A673 (cell line): ENCODE measurements around the gene ZCCHC10. TPM values are rescaled to one million over a fixed set of nuclear protein-coding genes. Genes with fewer than 3 reads are reported as not detected.

ENCODE experiments used
- BruUV-seq: library from RNA; stranded (reverse); fragments of 400-500 nt; replicated peaks from 2 replicates; lab custom pipeline; 2021; lab: Mats Ljungman, UMichigan
- CTCF ChIA-PET: fragments of 300-600 bp; sonication (Branson Sonifier 250); formaldehyde crosslinking; loops from one replicate; lab custom pipeline; 2022; ENCODE audit warnings: antibody characterized with exemption; lab: Charles Lee
- POLR2A ChIA-PET: fragments of 300-600 bp; sonication (Branson Sonifier 250); formaldehyde crosslinking; loops from one replicate; lab custom pipeline; 2022; ENCODE audit warnings: antibody characterized with exemption; ENCODE audit not compliant: low non-redundant PET; lab: Charles Lee
- DNase-seq: peaks from one replicate; pipeline ENCODE4 v3.0.0-alpha.2; 2015; ENCODE audit warnings: low spot score
- H3K27ac ChIP-seq: fragments of 200-600 bp; sonication (generic); 2 replicates; pipeline ENCODE4 v1.5.1; 2016; ENCODE audit warnings: mixed run types, low read depth, mild to moderate bottlenecking, mixed read lengths, antibody characterized with exemption, low read length; ENCODE audit not compliant: poor library complexity, severe bottlenecking
- H3K27me3 ChIP-seq: fragments of 200-600 bp; sonication (generic); replicated peaks from 2 replicates; pipeline ENCODE4 v1.6.1; 2017; ENCODE audit warnings: mixed run types, low read depth, mild to moderate bottlenecking, mixed read lengths, antibody characterized with exemption, low read length; ENCODE audit not compliant: insufficient read depth, poor library complexity
- H3K36me3 ChIP-seq: fragments of 200-600 bp; sonication (generic); 2 replicates; pipeline ENCODE4 v1.6.1; 2016; ENCODE audit warnings: mixed run types, mild to moderate bottlenecking, mixed read lengths, antibody characterized with exemption, low read length; ENCODE audit not compliant: insufficient read depth, poor library complexity, severe bottlenecking
- H3K4me1 ChIP-seq: fragments of 200-600 bp; sonication (generic); 2 replicates; pipeline ENCODE4 v1.6.1; 2017; ENCODE audit warnings: mixed run types, mild to moderate bottlenecking, mixed read lengths, antibody characterized with exemption, low read length; ENCODE audit not compliant: insufficient read depth, poor library complexity, severe bottlenecking
- H3K4me3 ChIP-seq: fragments of 200-600 bp; sonication (generic); 2 replicates; pipeline ENCODE4 v1.5.1; 2016; ENCODE audit warnings: low read depth, mixed run types, mild to moderate bottlenecking, mixed read lengths, low read length; ENCODE audit not compliant: poor library complexity, severe bottlenecking
- H3K9me3 ChIP-seq: fragments of 200-600 bp; sonication (generic); 2 replicates; pipeline ENCODE4 v1.6.1; 2016; ENCODE audit warnings: mixed run types, low read depth, mild to moderate bottlenecking, mixed read lengths, antibody characterized with exemption, low read length; ENCODE audit not compliant: poor library complexity, severe bottlenecking
- EZH2 ChIP-seq: fragments of 200-600 bp; sonication (generic); IDR thresholded peaks from 2 replicates; pipeline ENCODE4 v1.6.1; 2017; ENCODE audit warnings: borderline replicate concordance, low read depth, mild to moderate bottlenecking, mixed read lengths, antibody characterized with exemption, low read length; ENCODE audit not compliant: poor library complexity, severe bottlenecking
- intact Hi-C: fragments of 100-400 bp; cut with micrococcal nuclease; formaldehyde crosslinking; loops from one replicate; pipeline ENCODE4 v1.10.0; 2022; ENCODE audit not compliant: unreplicated experiment
- total RNA-seq: library from RNA; stranded (reverse); gene quantifications from 2 replicates; pipeline ENCODE4 v1.2.3, GENCODE V29; 2021
- TF ChIP-seq, protein P1 (sequence below): fragments of 300-800, 200-600 bp; sonication (generic); conservative IDR thresholded peaks from 2 replicates; pipeline ENCODE4 v1.5.1; 2017; ENCODE audit warnings: low read depth, mild to moderate bottlenecking, antibody characterized with exemption, low read length, moderate library complexity, mixed read lengths

Gene ZCCHC10
- total RNA-seq, 1 experiment from 2014 or later, result 31.2 TPM

GRCh38 chr5:133052317-133053175, 26.2 kb upstream of the ZCCHC10 start:
- POLR2A ChIA-PET, result interaction anchor here (0.6 kb wide), 2 partner anchors 90 to 94 kb away, joined by 7 to 9 read pairs; no protein-coding TSS in a partner anchor

DNA sequence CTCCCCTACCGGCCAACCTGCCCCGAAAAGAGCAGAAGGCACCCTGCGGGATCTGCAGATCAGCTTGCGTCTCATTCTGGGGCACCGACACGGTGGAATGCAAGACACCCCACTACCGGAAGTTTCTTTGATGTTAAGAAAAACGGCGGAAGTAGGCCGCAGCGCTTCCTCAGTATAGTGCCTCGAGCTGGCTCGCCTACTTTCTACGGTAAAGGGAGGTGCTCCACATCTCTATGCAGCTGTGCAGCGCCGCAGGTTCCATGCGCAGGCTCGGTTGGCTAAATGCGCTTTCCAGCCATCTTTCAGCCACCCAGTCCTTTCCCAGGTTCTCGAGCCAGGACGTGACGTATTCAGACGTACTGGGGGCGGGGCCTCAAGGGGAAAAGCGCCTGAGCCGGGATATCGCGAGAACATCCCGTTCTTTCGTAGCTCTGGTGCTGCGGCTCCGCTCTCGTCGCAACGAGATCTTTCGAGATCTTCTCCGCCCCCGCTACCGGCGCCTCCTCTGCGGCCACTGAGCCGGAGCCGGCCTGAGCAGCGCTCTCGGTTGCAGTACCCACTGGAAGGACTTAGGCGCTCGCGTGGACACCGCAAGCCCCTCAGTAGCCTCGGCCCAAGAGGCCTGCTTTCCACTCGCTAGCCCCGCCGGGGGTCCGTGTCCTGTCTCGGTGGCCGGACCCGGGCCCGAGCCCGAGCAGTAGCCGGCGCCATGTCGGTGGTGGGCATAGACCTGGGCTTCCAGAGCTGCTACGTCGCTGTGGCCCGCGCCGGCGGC, 25.4 kb upstream of the ZCCHC10 start, which contains the start of gene HSPA4:
TSS of gene HSPA4 (plus strand) at position 472 of the 775 bp plus-strand sequence. CDS start at position 710, 238 bp downstream.
- DNase-seq, result peak; percentile 99
- H3K27me3 ChIP-seq, result no peaks in the 10 kb centered on the region
- H3K4me3 ChIP-seq, result peak within 1 kb of the TSS; percentile 92
- TF ChIP-seq, protein P1, sequence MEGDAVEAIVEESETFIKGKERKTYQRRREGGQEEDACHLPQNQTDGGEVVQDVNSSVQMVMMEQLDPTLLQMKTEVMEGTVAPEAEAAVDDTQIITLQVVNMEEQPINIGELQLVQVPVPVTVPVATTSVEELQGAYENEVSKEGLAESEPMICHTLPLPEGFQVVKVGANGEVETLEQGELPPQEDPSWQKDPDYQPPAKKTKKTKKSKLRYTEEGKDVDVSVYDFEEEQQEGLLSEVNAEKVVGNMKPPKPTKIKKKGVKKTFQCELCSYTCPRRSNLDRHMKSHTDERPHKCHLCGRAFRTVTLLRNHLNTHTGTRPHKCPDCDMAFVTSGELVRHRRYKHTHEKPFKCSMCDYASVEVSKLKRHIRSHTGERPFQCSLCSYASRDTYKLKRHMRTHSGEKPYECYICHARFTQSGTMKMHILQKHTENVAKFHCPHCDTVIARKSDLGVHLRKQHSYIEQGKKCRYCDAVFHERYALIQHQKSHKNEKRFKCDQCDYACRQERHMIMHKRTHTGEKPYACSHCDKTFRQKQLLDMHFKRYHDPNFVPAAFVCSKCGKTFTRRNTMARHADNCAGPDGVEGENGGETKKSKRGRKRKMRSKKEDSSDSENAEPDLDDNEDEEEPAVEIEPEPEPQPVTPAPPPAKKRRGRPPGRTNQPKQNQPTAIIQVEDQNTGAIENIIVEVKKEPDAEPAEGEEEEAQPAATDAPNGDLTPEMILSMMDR, result no peak
- TF ChIP-seq EZH2, result no peak
- ChIA-PET POLR2A (interaction anchor here (0.6 kb wide), 3 partner anchors 36 to 93 kb away, joined by 3 to 9 read pairs (median 7); no protein-coding TSS in a partner anchor), CTCF (no interaction called here)
- peak within 1 kb of the TSS; percentile 99 for H3K27ac ChIP-seq
- no peaks in the 10 kb centered on the region for H3K9me3 ChIP-seq
- BruUV-seq, result no TSS peak
- peaks cover 18% of the 10 kb centered on the region for H3K4me1 ChIP-seq
- no peaks in the 10 kb centered on the region for H3K36me3 ChIP-seq
- intact Hi-C loops, result loop anchor here (1.0 kb wide), 1 partner anchor 25 kb away; the partner anchor contains the start of gene ZCCHC10

More at GRCh38 chr5:133052317-133053175, 26.2 kb upstream of the ZCCHC10 start:
- no TSS peak for BruUV-seq
- H3K36me3 ChIP-seq, result no peaks in the 10 kb centered on the region
- no peaks in the 10 kb centered on the region for H3K27me3 ChIP-seq
- CTCF ChIA-PET, result no interaction called here
- TF ChIP-seq EZH2, result no peak
- TF ChIP-seq, protein P1, result no peak
- peak overlapping the region; percentile 92 for H3K4me3 ChIP-seq
- H3K4me1 ChIP-seq, result peaks cover 18% of the 10 kb centered on the region
- intact Hi-C loops, result no loop called here
- DNase-seq, result peak; percentile 55
- H3K27ac ChIP-seq, result peak overlapping the region; percentile 99
- H3K9me3 ChIP-seq, result no peaks in the 10 kb centered on the region

DNA sequence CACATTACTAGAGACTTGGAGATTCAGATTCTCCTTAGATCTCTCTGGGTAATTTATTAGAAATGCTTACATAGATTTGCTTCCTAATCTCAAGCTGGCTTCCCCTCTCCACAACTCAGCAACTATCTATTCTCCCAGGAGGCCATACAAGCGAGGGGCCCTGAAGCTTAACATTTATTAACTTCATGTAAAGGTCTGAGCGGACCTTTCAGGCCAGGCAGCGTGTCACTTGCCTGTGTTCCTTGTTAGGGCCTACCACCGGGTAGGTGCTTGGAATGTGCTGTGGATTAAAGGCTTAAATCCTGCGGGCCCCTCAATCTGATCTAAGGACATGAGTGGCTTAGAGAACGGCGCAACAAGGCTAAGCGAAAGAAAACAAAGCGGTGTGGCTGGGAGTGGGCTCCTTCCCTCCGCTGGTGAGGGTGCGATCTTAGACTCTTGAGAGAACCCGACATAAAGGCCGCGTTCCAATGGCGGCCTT, 24.8 kb upstream of the ZCCHC10 start:
- Histone ChIP-seq H3K36me3 (no peaks in the 10 kb centered on the region), H3K4me1 (peaks cover 18% of the 10 kb centered on the region), H3K27ac (peak overlapping the region; percentile 99), H3K9me3 (no peaks in the 10 kb centered on the region), H3K27me3 (no peaks in the 10 kb centered on the region), H3K4me3 (peak overlapping the region; percentile 92)
- DNase-seq, result no peak
- TF ChIP-seq, protein P1, result no peak
- TF ChIP-seq EZH2, result no peak
- POLR2A ChIA-PET, result interaction anchor here (0.6 kb wide), 1 partner anchor 37 kb away, joined by 3 read pairs; no protein-coding TSS in a partner anchor
- CTCF ChIA-PET, result no interaction called here
- intact Hi-C loops, result loop anchor here (1.0 kb wide), 1 partner anchor 25 kb away; the partner anchor contains the start of gene ZCCHC10
- TSS peak; percentile 90 for BruUV-seq
